ENCODE data around the gene ADAM23.

ADAM23 gene

GRCh38 chr2:206614811-206615210 is 171.5 kb downstream of the ADAM23 start:
- peak; percentile 1 to 39 for DNase-seq (ENCODE audit: low read depth in 2 of 2)
- no peak overlapping the region for H3K4me3 ChIP-seq (replicated peaks in 1 of 2; ENCODE audit: low read depth in 2 of 2, low read length in 2 of 2)
- TF ChIP-seq CTCF (IDR thresholded peaks at IDR 0.05; ENCODE audit: low read depth, low read length): no peak

- no peak overlapping the region for H3K4me3 ChIP-seq (replicated peaks in 1 of 2; ENCODE audit: low read depth in 2 of 2, low read length in 2 of 2)
- no peak for DNase-seq (ENCODE audit: low read depth in 2 of 2)
- no peak for TF ChIP-seq CTCF (IDR thresholded peaks at IDR 0.05; ENCODE audit: low read depth, low read length)
Observed at GRCh38 chr2:206615417-206616089, 172.2 kb downstream of the ADAM23 start.

GRCh38 chr2:206616151-206616550 is 172.8 kb downstream of the ADAM23 start:
- no peak overlapping the region for H3K4me3 ChIP-seq (replicated peaks in 1 of 2; ENCODE audit: low read depth in 2 of 2, low read length in 2 of 2)
- DNase-seq (ENCODE audit: low read depth in 2 of 2): peak in 1 of 2 donors; percentile 9
- no peak for TF ChIP-seq CTCF (IDR thresholded peaks at IDR 0.05; ENCODE audit: low read depth, low read length)

GRCh38 chr2:206619011-206619410 is 175.7 kb downstream of the ADAM23 start:
- H3K4me3 ChIP-seq (replicated peaks in 1 of 2; ENCODE audit: low read depth in 2 of 2, low read length in 2 of 2): no peak overlapping the region
- DNase-seq (ENCODE audit: low read depth in 2 of 2): no peak
- TF ChIP-seq CTCF (IDR thresholded peaks at IDR 0.05; ENCODE audit: low read depth, low read length): no peak

- no peak for TF ChIP-seq CTCF (IDR thresholded peaks at IDR 0.05; ENCODE audit: low read depth, low read length)
- no peak for DNase-seq (ENCODE audit: low read depth in 2 of 2)
- H3K4me3 ChIP-seq (replicated peaks in 1 of 2; ENCODE audit: low read depth in 2 of 2, low read length in 2 of 2): no peak overlapping the region
Observed at GRCh38 chr2:206626108-206626507, 182.8 kb downstream of the ADAM23 start.

- no peak for DNase-seq (ENCODE audit: low read depth in 2 of 2)
- TF ChIP-seq CTCF (IDR thresholded peaks at IDR 0.05; ENCODE audit: low read depth, low read length): no peak
- no peak overlapping the region for H3K4me3 ChIP-seq (replicated peaks in 1 of 2; ENCODE audit: low read depth in 2 of 2, low read length in 2 of 2)
Observed at GRCh38 chr2:206627632-206628031, 184.3 kb downstream of the ADAM23 start.

GRCh38 chr2:206631340-206631739 is 188.0 kb downstream of the ADAM23 start:
- DNase-seq (ENCODE audit: low read depth in 2 of 2): no peak
- H3K4me3 ChIP-seq (replicated peaks in 1 of 2; ENCODE audit: low read depth in 2 of 2, low read length in 2 of 2): no peak overlapping the region
- no peak for TF ChIP-seq CTCF (IDR thresholded peaks at IDR 0.05; ENCODE audit: low read depth, low read length)
